GM12875 (cell line): Measurements from ENCODE around the gene UPF1.

Source experiments
- H3K4me3 ChIP-seq: one replicate; pipeline ENCODE4 v1.5.1; 2011; ENCODE audit warnings: low read depth, low read length, control low read depth
- CTCF ChIP-seq: IDR thresholded peaks from 2 replicates; pipeline ENCODE4 v1.5.1; 2011; ENCODE audit warnings: low read depth, mild to moderate bottlenecking, control low read depth, inconsistent platforms, low read length, moderate library complexity, borderline replicate concordance; ENCODE audit not compliant: insufficient read depth

Gene UPF1

DNA sequence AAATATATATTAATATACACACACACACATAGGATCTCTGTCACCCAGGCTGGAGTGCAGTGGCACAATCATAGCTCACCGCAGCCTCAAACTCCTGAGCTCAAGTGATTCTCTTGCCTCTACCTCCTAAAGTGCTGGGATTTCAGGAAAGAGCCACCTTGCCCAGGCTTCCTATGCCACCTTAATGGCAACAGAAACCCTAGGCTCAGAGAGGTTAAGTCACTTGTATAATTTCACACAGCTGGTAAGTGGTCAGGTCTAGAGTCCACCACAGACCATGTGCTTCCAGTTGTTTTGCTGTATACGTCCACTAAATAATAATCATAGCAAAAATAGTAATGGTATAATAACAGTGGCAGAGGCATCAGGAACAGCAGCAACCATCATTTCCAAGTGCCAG, 1.3 kb upstream of the UPF1 start:
- no peak for TF ChIP-seq CTCF
- H3K4me3 ChIP-seq = no peak overlapping the region

DNA sequence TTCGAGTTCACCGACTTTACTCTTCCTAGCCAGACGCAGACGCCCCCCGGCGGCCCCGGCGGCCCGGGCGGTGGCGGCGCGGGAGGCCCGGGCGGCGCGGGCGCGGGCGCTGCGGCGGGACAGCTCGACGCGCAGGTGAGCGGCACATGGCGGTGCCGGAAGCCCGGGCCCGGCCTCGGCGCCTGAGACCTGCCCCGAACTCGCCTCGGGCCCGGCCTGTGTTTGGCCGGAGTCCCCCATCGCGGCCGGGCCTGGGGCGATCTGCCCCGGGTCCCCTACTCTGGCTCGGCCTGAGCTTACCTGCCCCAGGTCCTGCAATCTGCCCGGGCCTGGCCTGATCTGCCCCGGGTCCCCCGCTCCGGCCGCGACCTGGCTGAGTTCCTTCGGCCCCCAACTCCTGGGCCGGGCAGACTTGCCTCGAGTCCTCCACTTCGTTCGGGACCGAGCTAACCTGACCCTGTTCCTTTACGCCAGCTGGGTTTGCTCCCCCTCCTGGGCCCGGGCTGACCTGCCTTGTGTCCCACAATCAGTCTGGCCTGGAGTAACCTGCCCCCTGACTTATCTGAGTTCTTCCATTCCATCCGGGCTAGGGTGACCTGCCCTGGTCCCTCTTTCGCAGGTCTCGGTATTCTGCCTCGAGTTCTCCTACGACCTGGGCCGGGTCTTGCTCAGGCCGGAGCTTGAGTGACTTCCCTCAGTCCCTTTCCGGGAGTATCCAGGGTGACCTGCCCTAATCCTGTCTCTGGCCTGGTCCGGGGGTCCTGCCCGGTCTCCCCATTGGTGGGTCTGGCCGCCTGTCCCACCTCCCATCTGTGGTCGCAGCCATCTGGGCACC, 764 bp downstream of the UPF1 start:
- TF ChIP-seq CTCF = peak; percentile 43; the same call in 1 of the 2 replicates
- H3K4me3 ChIP-seq = peak overlapping the region; percentile 88

GRCh38 chr19:18833141-18833476, 1.4 kb downstream of the UPF1 start:
- H3K4me3 ChIP-seq = peak overlapping the region; percentile 88
- TF ChIP-seq CTCF = no peak

DNA sequence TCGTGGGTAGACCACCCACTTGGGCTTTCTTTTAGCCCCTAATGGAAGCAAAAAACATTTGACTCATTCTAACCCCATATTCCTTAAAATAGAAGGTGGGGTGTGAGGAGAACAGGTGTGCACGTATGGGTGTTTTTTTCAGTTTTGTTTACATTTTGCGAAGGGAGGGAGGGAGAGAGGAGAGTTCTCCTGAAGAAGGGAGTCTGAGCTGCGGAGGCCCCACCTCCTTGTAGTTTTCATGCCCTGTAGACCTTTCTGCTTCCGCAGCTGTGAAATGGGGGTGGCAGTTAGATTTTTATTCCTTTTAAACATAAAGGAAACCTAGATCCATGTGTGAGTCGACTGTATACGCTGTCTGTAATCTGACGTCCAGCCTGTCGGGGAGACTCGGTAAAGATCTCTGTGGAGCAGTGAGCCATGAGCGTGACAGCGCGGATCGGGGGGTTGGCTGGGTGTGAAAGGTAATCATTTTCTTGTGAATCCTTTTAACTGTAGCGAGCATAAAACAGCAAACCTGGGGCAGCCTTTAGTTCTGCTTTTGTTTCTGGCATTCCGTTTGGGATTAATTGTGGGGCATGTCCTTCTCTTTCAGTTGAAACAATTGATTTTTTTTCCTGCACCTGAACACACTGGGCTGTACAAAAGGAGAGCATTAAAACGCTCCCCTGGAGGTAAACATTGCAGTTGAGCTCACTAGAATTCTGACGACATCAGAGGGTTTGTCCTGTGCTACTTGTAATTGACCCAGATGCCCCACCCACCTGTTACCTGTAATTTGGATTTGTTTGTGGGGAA, 2.3 kb downstream of the UPF1 start:
- H3K4me3 ChIP-seq = peak overlapping the region; percentile 88
- no peak for TF ChIP-seq CTCF

DNA sequence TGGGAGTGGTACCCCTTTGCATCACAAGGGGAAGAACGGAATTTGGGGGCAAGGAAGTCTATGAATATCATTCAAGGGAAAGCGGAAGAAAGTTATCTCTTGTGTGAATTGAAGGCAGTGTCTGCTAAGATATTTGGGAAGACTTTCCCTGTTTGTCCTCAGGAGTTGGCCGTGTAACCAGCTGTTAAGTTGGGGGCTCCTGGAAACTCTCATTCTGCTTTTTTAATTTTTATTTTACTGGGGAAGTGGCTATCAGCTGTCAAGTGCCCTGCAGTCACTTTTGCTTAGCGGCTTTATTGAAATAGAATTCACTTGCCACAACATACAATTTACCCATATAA, 2.9 kb downstream of the UPF1 start:
- no peak overlapping the region for H3K4me3 ChIP-seq
- no peak for TF ChIP-seq CTCF

- H3K4me3 ChIP-seq = no peak overlapping the region
- no peak for TF ChIP-seq CTCF
Measured at GRCh38 chr19:18839465-18840287, 7.9 kb downstream of the UPF1 start.
